Effector memory CD8-positive, alpha-beta T cell (primary cell): ENCODE measurements around the gene DHPS.
"Not testable (repeated sequence)": the region's sequence is repeated elsewhere in the genome, so short reads cannot be mapped to it uniquely, and the experiment has no call there.

Experiments
- ATAC-seq: fragments of 150-1000 bp; cut with Tn5 transposase; replicated peaks from 2 replicates; pipeline ENCODE4 v1.10.0; 2021; ENCODE audit warnings: mild to moderate bottlenecking, moderate library complexity
- DNase-seq, 3 experiments: peaks; one replicate each; pipeline ENCODE4 v3.0.0; 2021
- H3K27ac Mint-ChIP-seq, 2 donors: one replicate each; pipeline ENCODE4 v1.8.0; 2022; ENCODE audit warnings: mild to moderate bottlenecking in 2 of 2, mixed read lengths in 2 of 2, moderate library complexity in 2 of 2
- H3K27me3 Mint-ChIP-seq, 2 donors: one replicate each; pipeline ENCODE4 v1.8.0; 2022; ENCODE audit warnings: mixed read lengths in 2 of 2
- H3K36me3 Mint-ChIP-seq: one replicate; pipeline ENCODE4 v1.8.0; 2022; ENCODE audit warnings: mild to moderate bottlenecking, moderate library complexity, mixed read lengths; ENCODE audit not compliant: insufficient read depth
- H3K4me1 Mint-ChIP-seq, 2 donors: one replicate each; pipeline ENCODE4 v1.8.0; 2022; ENCODE audit warnings: low read depth in 2 of 2, mixed read lengths in 2 of 2
- H3K4me3 Mint-ChIP-seq, 2 donors: one replicate each; pipeline ENCODE4 v1.8.0; 2022; ENCODE audit warnings: mild to moderate bottlenecking in 2 of 2, mixed read lengths in 2 of 2, moderate library complexity in 2 of 2
- H3K9me3 Mint-ChIP-seq, 2 donors: one replicate each; pipeline ENCODE4 v1.8.0; 2022; ENCODE audit warnings: mixed read lengths in 2 of 2

The DHPS gene

GRCh38 chr19:12664406-12665280, 17.0 kb downstream of the DHPS start:
- peaks cover 30 to 40% of the 10 kb centered on the region in 2 donors for H3K4me1 Mint-ChIP-seq

GRCh38 chr19:12660980-12661379, 20.7 kb downstream of the DHPS start:
- Mint-ChIP-seq H3K27me3 (no peaks in the 10 kb centered on the region), H3K27ac (peak overlapping the region in 1 of 2 donors; percentile 22)

More at GRCh38 chr19:12664406-12665280, 17.0 kb downstream of the DHPS start:
- Mint-ChIP-seq H3K36me3 (peaks cover 62% of the 10 kb centered on the region), H3K4me3 (peak overlapping the region; percentile 96 to 99), H3K9me3 (no peaks in the 10 kb centered on the region), H3K27me3 (no peaks in the 10 kb centered on the region), H3K27ac (peak overlapping the region; percentile 98 to 99)
- DNase-seq (no peak), ATAC-seq (no peak)

DNA sequence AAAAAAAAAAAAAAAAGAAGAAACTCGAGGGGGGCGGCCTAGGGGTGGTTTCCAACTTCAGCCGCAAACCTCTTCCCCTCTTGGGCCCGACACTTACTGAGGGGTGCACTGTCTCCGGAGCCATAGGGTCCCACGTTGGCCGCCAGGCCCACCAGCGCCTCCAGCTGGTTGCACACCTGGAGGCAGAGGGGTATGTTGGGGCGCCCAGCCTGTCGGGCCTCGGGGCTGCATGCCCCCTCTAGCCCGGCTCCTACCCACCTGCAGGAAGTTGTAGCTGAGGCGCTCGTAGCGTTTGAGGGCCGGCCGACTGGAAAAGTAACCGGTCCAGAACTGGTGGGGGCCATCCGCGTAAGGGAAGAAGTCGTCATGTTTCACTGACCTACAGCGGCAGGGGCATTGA, 23.7 kb downstream of the DHPS start:
- ATAC-seq: no peak
- Mint-ChIP-seq H3K4me3 (no peak overlapping the region), H3K36me3 (peaks cover 82% of the 10 kb centered on the region), H3K27ac (no peak overlapping the region), H3K4me1 (peaks cover 0 to 4% of the 10 kb centered on the region in 2 donors), H3K9me3 (no peaks in the 10 kb centered on the region), H3K27me3 (no peaks in the 10 kb centered on the region)
- DNase-seq: no peak

More at GRCh38 chr19:12660980-12661379, 20.7 kb downstream of the DHPS start:
- H3K4me1 Mint-ChIP-seq: peaks cover 11 to 15% of the 10 kb centered on the region in 2 donors
- H3K36me3 Mint-ChIP-seq: peaks cover 82% of the 10 kb centered on the region
- no peak for DNase-seq
- no peak for ATAC-seq
- no peak overlapping the region for H3K4me3 Mint-ChIP-seq
- H3K9me3 Mint-ChIP-seq: no peaks in the 10 kb centered on the region

DNA sequence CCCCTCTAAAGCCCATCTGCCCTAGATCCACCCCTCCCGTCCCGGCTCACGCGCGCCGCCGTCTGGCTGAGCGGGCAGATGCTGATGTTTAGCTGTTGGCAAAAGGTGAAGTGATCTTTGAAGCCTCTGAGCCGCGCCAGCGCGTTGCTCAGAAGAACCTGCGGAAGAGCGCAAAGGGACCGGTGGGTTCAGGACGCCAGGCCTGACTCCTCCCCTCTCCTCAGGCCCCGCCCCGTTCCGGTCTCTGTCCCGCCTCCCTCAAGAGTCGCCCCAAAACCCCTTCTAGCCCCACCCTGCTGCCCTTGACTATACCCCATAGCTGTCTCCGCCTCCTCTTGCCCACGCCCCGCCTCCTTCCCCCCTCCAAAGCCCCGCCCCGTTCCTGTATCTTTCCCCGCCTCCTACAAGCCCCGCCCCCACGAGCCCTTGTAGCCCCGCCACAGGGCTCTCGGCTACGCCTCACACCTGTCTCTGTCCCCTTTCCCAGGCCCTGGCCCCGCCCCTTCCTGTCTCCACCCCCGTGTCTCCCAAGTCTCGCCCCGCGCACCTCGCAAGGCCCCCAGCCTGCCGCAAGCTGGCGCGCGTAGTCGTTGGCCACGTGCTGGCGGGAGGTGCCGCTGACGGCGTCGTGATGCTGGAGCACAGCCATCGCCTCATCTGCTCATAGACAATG, 24.6 kb downstream of the DHPS start:
- Mint-ChIP-seq H3K27me3 (no peaks in the 10 kb centered on the region), H3K27ac (no peak overlapping the region), H3K9me3 (no peaks in the 10 kb centered on the region), H3K4me3 (no peak overlapping the region), H3K36me3 (peaks cover 83% of the 10 kb centered on the region), H3K4me1 (peaks cover 0 to 4% of the 10 kb centered on the region in 2 donors)
- DNase-seq (no peak), ATAC-seq (no peak)

GRCh38 chr19:12655546-12655945, 26.1 kb downstream of the DHPS start:
- no peak for DNase-seq
- peaks cover 75% of the 10 kb centered on the region for H3K36me3 Mint-ChIP-seq
- H3K27me3 Mint-ChIP-seq: no peaks in the 10 kb centered on the region
- no peak for ATAC-seq
- H3K9me3 Mint-ChIP-seq: no peaks in the 10 kb centered on the region
- H3K27ac Mint-ChIP-seq: peak overlapping the region; percentile 10 to 26
- peaks cover 0 to 4% of the 10 kb centered on the region in 2 donors for H3K4me1 Mint-ChIP-seq
- no peak overlapping the region for H3K4me3 Mint-ChIP-seq

DNA sequence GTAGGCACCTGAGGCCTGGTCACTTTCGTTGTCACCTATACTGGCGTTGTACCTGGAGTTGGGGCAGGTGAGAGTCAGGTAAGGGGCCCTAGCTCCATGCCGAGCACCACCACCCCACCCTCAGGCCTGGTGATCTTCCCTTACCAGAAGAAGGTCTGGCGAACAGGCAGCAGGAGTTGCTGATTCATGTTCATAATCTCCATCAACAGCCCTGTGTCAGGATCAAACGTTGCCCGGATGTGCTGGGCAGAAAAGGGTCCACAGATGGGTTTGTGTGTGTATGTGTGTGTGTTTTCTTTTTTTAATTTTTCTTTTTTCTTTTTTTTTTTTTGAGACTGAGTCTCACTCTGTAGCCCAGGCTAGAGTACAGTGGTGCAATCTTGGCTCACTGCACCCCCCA, 29.5 kb downstream of the DHPS start:
- Mint-ChIP-seq H3K27ac (no peak overlapping the region), H3K9me3 (no peaks in the 10 kb centered on the region), H3K36me3 (peaks cover 58% of the 10 kb centered on the region), H3K4me1 (peaks cover 0 to 6% of the 10 kb centered on the region in 2 donors), H3K4me3 (no peak overlapping the region), H3K27me3 (no peaks in the 10 kb centered on the region)
- no peak for ATAC-seq
- no peak for DNase-seq

DNA sequence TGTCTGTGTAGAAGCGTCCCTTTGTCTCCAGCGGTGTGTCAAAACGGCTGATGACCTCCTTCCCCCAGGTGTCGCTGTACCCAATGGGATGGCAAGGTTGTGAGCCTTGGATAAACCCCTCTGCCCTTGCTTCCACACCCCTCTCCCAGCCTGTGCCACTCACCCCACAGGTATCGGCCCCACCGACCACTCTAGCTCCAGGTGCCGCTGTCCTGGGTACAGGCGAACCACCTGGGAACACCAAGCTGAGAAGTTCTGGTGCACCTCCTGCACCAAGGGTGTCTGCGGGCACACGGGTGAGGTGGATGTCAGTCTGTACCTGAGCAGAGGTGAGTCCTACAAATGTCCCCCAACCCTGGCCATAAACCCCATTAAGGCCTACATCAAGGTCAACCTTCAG, 31.7 kb downstream of the DHPS start:
- Mint-ChIP-seq H3K27me3 (no peaks in the 10 kb centered on the region), H3K36me3 (peaks cover 36% of the 10 kb centered on the region), H3K4me3 (no peak overlapping the region), H3K27ac (no peak overlapping the region), H3K9me3 (no peaks in the 10 kb centered on the region), H3K4me1 (peaks cover 0 to 2% of the 10 kb centered on the region in 2 donors)
- ATAC-seq (no peak), DNase-seq (no peak)

- Mint-ChIP-seq H3K9me3 (no peaks in the 10 kb centered on the region), H3K27ac (no peak overlapping the region), H3K27me3 (no peaks in the 10 kb centered on the region), H3K4me1 (peaks cover 0 to 2% of the 10 kb centered on the region in 2 donors), H3K36me3 (peaks cover 26% of the 10 kb centered on the region), H3K4me3 (no peak overlapping the region)
- ATAC-seq: no peak
- DNase-seq: no peak
Observed at GRCh38 chr19:12648088-12648487, 33.6 kb downstream of the DHPS start.

- DNase-seq (no peak), ATAC-seq (peak; percentile 70)
- H3K9me3 Mint-ChIP-seq: no peaks in the 10 kb centered on the region
- peaks cover 22% of the 10 kb centered on the region for H3K36me3 Mint-ChIP-seq
- peak overlapping the region in 1 of 2 donors; percentile 38 for H3K27ac Mint-ChIP-seq
- H3K27me3 Mint-ChIP-seq: no peaks in the 10 kb centered on the region
- no peak overlapping the region for H3K4me3 Mint-ChIP-seq
- peaks cover 0 to 2% of the 10 kb centered on the region in 2 donors for H3K4me1 Mint-ChIP-seq
Observed at GRCh38 chr19:12647490-12648071, 34.1 kb downstream of the DHPS start.

DNA sequence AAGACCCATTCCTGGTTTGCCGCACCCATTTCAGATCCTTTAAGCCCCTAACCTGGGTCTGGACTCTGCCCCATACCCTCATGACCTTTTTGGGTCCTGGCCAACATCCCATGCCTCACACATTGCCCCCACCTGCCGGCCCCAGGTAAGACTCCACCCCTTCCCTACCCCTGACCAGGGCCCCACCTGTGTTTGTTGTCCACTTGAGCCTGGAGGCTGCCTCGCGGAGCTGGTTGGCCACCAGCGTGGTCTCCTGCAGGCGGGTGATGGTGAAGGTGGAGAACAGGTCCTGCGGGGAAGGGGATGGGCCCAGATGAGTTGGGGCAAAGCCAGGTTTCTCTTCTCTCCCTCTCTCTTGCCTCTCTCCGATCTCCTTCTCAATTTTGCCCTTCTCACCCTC, 34.6 kb downstream of the DHPS start:
- ATAC-seq (no peak), DNase-seq (no peak)
- no peaks in the 10 kb centered on the region for H3K9me3 Mint-ChIP-seq
- H3K36me3 Mint-ChIP-seq: peaks cover 17% of the 10 kb centered on the region
- peak overlapping the region in 1 of 2 donors; percentile 38 for H3K27ac Mint-ChIP-seq
- no peaks in the 10 kb centered on the region for H3K27me3 Mint-ChIP-seq
- H3K4me1 Mint-ChIP-seq: peaks cover 0 to 2% of the 10 kb centered on the region in 2 donors
- H3K4me3 Mint-ChIP-seq: no peak overlapping the region

- Mint-ChIP-seq H3K27me3 (no peaks in the 10 kb centered on the region), H3K9me3 (no peaks in the 10 kb centered on the region), H3K4me3 (no peak overlapping the region), H3K36me3 (peaks cover 12% of the 10 kb centered on the region), H3K27ac (peak overlapping the region in 1 of 2 donors; percentile 32), H3K4me1 (peaks cover 0 to 2% of the 10 kb centered on the region in 2 donors)
- DNase-seq: no peak
- no peak for ATAC-seq
Observed at GRCh38 chr19:12646551-12646950, 35.1 kb downstream of the DHPS start.

- H3K27me3 Mint-ChIP-seq, H3K4me3 Mint-ChIP-seq, DNase-seq, H3K36me3 Mint-ChIP-seq, ATAC-seq, H3K9me3 Mint-ChIP-seq, H3K4me1 Mint-ChIP-seq, H3K27ac Mint-ChIP-seq: not testable (repeated sequence)
Observed at GRCh38 chr19:12643716-12644115, 38.0 kb downstream of the DHPS start.

GRCh38 chr19:12642506-12642905, 39.2 kb downstream of the DHPS start:
- Mint-ChIP-seq H3K27ac (no peak overlapping the region), H3K27me3 (no peaks in the 10 kb centered on the region), H3K4me1 (peaks cover 6 to 8% of the 10 kb centered on the region in 2 donors), H3K9me3 (no peaks in the 10 kb centered on the region), H3K4me3 (peak overlapping the region in 1 of 2 donors; percentile 10), H3K36me3 (peaks cover 5% of the 10 kb centered on the region)
- ATAC-seq (no peak), DNase-seq (no peak)
